HCT116 (cell line): ENCODE results near the gene GRB2.

Source experiments
- FOSL1 ChIP-seq: IDR thresholded peaks from 2 replicates; pipeline ENCODE4 v1.6.1; 2012; ENCODE audit warnings: low read depth
- POLR2AphosphoS5 ChIP-seq: IDR thresholded peaks from 2 replicates; pipeline ENCODE4 v1.6.1; 2011; ENCODE audit warnings: mild to moderate bottlenecking, low read depth, low read length, moderate library complexity
- SP1 ChIP-seq: IDR thresholded peaks from 2 replicates; pipeline ENCODE4 v1.6.1; 2012; ENCODE audit warnings: low read depth

DNA sequence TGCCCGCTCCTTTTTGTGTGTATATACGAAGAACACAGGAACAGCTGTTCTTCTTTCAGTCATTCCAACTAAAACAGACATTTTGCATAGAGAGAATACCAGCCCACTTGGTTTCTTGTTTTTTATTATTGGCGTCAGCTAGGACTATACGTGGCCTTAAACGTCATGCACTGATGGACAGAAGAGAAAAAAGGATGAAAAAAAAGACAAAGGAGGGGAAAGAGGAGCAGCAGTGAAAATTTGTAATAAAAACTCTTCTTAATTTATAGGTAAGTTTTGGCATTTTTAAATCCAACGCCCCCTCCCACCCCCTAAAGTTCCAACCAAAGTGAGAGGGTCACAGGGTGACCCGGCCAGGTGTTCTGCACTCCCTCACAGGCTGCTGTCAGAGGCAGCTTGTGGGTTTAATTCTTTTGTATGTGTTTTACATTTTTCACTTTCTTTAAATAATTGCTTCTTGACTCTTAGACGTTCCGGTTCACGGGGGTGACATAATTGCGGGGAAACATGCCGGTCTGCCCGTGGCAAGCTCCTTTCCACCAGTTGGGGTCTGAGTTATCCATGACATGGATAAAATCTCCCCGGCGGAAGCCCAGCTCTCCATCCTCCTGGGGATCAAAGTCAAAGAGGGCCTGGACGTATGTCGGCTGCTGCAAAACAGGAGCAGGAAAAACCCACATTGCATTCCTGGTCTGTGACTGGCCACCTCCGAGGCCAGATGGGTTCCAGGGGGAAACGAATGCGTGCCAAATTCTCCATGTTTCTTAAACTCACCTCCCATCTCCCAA lies 85.4 kb downstream of the GRB2 start:
- TF ChIP-seq SP1 (no peak), FOSL1 (no peak), POLR2AphosphoS5 (no peak)
